IPS-15b (cell line): ENCODE data around the gene SGMS1.
"Not testable (repeated sequence)": the region's sequence is repeated elsewhere in the genome, so short reads cannot be mapped to it uniquely, and the experiment has no call there.

Source experiments
- H3K27me3 ChIP-seq: one replicate; pipeline ENCODE4 v1.6.1; 2013; ENCODE audit warnings: low read length; ENCODE audit not compliant: control insufficient read depth, insufficient read depth
- H3K36me3 ChIP-seq: one replicate; pipeline ENCODE4 v1.6.1; 2013; ENCODE audit warnings: low read length; ENCODE audit not compliant: control insufficient read depth, insufficient read depth
- H3K4me1 ChIP-seq: one replicate; pipeline ENCODE4 v1.6.1; 2013; ENCODE audit warnings: mild to moderate bottlenecking, low read length; ENCODE audit not compliant: control insufficient read depth, insufficient read depth
- H3K4me3 ChIP-seq: one replicate; pipeline ENCODE4 v1.5.1; 2013; ENCODE audit warnings: low read depth, low read length
- H3K9ac ChIP-seq: one replicate; pipeline ENCODE4 v1.6.1; 2013; ENCODE audit warnings: low read depth, mild to moderate bottlenecking, low read length
- H3K9me3 ChIP-seq: one replicate; pipeline ENCODE4 v1.6.1; 2013; ENCODE audit warnings: mild to moderate bottlenecking, low read length; ENCODE audit not compliant: control insufficient read depth, insufficient read depth

Gene SGMS1

DNA sequence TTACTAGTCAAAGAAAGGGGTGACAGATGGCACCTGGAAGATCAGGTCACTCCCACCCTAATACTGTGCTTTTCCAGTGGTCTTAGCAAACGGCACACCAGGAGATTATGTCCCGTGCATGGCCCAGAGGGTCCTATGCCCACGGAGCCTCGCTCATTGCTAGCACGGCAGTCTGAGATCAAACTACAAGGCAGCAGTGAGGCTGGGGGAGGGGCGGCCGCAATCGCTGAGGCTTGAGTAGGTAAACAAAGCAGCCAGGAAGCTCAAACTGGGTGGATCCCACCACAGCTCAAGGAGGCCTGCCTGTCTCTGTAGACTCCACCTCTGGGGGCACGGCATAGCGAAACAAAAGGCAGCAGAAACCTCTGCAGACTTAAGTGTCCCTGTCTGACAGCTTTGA lies 361.1 kb downstream of the SGMS1 start:
- H3K36me3 ChIP-seq, H3K4me3 ChIP-seq, H3K4me1 ChIP-seq, H3K27me3 ChIP-seq, H3K9me3 ChIP-seq, H3K9ac ChIP-seq: not testable (repeated sequence)

GRCh38 chr10:50260791-50261281 lies 362.9 kb downstream of the SGMS1 start:
- Histone ChIP-seq H3K9me3 (no peaks in the 10 kb centered on the region), H3K4me1 (no peaks in the 10 kb centered on the region), H3K36me3 (no peaks in the 10 kb centered on the region), H3K9ac (no peak overlapping the region), H3K4me3 (no peak overlapping the region), H3K27me3 (no peaks in the 10 kb centered on the region)
